GM18526 (cell line): ENCODE measurements around the gene ABHD15.

Experiments used
- POLR2A ChIP-seq: IDR thresholded peaks from 3 replicates; pipeline ENCODE4 v1.6.1; 2011; ENCODE audit not compliant: insufficient read length; ENCODE audit errors: extremely low read depth

ABHD15 gene

DNA sequence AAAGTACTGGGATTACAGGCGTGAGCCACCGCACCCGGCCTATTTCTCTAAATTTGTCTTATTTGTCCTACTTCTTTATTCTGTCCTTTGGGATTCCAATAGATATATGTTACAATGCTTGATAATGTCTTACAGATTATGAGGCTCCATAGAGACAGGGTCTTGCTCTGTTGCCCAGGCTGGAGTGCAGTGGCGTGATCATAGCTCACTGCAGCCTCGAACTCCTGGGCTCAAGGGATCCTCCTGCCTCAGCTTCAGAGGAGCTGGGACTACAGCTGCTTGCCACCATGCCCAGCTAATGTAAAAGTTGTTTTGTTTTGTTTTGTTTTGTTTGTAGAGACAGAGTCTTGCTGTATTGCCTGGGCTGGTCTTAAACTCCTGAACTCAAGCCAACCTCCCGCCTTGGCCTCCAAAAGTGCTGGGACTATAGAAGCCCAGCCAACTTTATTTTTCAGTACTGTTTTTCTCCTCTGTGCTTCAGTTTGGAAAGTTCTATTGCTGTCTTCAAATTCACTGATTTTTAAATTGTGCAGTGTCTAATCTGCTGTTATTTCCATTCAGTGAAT is 36.4 kb upstream of the ABHD15 start:
- no peak for TF ChIP-seq POLR2A

DNA sequence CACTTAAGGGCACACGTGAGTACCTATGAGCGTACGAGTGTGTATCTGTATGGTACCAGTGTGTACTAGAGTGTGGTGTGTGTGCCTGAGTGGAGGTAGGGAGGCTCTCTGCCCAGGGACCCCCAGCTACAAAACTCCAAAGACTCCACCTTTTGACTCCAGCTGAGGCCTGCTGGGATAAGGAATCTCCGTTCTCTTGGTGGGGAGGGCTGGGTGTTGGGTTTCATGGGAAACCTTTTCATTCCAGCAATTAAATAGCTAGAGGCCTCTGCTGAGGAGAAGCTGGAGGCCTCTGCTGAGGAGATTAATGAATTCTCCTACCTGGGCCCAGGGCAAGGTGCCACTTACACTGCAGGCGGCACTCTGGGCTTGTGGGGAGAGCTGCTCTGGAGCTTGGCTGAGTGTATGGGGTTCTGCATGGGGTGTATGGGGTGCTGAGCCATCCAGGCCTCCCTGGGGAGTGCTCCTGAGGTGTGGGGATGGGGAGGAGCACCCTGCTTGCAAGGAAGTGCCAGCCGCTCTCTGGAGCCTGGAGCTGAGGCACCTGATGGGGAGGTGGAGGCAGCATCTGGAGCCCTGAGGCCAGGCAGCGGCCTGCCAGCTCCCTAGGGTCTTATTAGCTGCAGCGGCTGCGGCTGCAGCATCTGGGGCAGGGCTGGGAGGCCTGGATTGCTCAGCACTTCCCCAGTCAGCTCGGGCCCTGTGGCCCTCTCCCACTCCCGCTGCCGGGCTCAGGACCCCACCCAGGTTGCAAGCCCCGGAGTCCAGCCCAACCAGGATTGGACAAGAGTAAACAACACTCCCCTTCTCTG is 30.7 kb upstream of the ABHD15 start:
- no peak for TF ChIP-seq POLR2A

DNA sequence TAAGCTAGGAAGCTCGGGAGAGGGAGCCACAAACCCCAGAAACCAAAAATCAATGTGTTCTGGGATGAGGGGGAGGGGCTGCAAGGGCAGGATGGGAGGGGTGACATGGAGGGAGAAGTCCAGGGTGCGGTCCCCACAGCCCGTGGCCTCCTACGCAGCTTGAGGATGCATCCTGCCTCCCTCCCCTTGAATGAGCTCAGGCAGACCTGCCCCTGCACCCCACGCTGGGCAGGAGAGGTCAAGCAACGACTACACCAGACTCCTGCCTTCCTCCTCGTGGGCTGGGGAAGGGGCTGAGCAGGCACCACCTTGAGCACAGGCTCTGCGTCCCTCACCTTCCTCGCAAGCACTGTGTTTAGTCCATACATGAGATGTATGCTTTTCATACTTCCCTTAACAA is 30.0 kb upstream of the ABHD15 start:
- TF ChIP-seq POLR2A = no peak

DNA sequence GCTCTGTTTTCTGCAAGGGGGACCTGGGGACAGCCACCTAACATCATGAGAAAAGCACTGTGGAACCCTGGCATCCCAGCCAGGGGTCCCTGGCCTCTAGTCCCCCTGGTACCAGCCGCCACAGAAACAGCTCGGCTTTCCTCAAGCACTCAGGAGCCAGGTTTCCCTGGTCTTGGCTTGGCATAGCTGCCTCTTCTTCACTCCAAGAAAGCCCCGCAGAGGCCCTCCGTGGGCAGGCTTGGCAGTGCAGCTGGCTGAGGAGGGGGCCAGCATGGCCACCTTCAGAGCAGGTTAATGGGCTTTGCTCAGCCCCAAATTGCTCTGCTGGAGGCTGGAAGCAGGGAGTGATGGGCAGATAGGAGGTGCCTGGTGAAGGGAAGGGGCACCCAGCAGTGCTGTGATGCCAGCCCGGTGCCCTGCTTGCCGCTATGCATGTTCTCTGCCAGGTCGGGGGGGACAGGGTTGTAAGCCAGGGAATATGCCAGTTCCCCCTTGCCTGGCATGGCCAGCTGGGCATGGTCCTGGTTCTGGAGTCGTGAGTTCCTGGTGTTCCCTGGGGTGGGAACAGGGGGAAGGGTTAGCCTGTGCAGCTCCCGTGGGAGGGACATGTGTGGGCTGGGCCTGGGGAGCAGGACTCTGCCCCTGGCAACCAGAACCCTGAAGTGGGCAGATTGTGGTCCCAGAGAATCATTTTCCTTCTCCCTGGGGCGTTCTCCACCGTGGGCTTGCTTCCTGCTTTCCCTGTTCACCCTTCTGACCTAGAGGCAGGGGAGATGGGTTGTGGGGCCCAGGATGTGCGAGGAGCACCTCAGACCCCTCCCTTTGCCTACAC is 29.3 kb upstream of the ABHD15 start:
- TF ChIP-seq POLR2A = no peak

DNA sequence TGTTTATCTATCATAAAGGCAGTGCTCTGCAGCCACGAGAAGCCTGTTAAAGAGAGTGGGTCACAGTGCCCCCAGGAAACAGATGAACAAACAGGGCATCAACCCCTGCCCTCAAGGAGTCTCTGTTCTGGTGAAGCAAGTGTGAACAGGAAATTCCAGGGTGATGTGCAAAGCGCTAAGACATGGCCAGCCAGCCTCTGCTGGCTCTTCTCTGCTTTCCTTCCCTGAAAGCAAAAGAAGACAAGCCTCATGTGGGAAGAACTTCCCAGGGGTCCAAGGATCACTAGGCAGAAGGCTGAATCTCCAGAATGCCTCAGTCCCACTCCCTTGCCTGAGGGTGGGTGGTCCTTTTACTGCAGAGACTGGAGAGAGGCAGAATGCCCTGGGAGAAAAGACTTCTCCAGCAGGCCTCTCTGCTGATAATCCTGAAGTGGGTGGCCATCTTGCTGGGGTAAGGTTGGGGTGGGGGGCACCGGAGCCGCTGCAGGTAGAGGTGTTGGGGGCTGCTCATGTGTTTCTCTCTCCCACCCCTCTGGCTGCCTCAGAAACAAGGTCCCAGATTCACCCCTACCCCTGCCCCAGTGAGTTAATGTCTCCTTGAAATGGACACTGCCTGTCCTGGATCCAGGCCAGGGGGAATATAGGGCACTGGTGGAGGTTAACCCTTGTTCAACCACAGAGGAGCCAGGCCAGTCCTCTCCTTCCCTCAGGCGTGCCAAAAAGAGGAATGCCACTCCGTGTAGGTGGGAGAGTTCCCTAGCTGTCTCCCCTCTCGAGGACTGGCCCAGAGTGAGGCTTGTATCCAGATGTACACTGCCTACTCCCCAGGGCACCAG is 28.5 kb upstream of the ABHD15 start:
- TF ChIP-seq POLR2A = no peak

- no peak for TF ChIP-seq POLR2A
Measured at GRCh38 chr17:29594519-29595090, 27.8 kb upstream of the ABHD15 start.

DNA sequence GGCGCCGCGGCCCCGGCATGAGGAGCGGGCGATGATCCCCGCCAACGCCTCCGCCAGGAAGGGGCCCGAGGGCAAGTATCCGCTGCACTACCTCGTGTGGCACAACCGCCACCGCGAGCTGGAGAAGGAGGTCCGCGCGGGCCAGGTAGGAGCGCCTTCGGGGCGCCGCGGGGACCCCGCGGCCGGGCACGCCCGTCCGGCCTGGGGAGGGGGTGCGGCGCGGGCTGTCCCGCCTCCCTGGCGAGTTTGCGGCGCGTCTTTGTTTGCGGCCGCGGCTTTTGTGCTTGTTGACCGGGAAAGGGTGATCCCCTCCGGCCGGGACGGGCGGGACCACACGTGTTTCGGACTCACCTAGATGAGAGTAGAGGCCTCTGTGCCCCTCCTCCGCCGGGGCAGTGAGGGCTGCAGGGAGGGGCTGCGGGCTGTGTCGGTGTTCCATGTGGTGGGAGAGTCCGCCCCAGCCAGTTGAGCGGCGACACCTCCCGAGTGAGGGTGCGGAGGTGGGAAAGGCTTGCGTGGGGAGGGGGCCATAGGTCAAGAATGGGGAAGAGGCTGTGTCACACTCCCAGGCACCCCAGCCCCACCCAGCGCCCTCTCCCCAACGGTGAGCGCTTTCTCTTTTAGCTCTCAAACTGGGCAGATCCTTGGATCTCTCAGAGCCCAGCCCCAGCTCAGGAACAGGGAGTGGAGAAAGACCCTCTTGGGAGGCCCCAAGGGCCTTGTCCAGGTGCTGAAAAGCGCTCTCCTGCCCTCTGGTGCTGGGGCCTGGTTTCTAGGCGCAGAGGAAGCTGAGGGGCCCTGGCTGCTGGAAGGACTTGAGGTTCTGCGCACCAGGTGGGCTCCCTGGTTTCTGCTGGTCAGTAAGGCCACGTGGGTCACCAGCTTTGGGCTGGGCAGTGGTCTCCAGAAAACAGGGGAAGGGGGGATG is 27.0 kb upstream of the ABHD15 start:
- no peak for TF ChIP-seq POLR2A

DNA sequence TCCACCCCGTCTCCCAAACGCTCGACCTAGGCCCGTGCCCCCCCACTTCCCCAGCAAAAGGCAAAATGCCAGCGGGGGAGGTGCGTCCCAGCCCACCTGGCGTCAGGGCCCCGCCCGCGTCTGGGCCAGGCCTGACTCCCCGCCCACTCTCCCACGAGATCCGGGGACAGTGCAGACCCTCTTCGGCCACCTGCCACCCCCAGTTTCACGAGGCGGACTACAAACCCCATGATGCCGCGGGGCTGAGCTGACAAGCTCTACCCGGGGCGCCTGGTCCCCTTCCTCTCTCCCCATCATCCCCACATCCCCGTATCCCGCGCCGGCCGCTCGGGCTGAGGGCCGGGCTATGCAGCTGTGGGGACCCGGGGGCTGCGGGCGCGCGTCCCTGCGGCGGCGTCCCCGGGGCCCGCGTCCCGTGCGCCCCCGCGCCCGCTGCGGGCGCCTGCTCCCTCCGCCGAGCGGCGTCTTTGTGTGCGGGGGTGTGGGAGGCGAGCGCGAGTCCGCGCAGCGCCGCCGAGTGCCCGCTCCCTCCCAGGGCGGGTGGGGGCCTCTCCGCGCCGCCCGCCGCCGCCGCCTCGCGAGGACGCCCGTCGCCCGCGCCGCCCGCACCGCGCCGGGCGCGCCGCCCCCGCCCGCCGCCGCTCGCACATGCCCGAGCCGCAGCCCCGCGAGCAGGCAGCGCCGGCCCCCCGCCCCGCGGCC is 26.2 kb upstream of the ABHD15 start, which contains the start of gene ANKRD13B:
TSS of gene ANKRD13B (plus strand) at position 283 of the 702 bp plus-strand sequence. CDS start 490 bp downstream, outside the sequence.
- no peak for TF ChIP-seq POLR2A

GRCh38 chr17:29591737-29592608 is 25.1 kb upstream of the ABHD15 start:
- TF ChIP-seq POLR2A = no peak

DNA sequence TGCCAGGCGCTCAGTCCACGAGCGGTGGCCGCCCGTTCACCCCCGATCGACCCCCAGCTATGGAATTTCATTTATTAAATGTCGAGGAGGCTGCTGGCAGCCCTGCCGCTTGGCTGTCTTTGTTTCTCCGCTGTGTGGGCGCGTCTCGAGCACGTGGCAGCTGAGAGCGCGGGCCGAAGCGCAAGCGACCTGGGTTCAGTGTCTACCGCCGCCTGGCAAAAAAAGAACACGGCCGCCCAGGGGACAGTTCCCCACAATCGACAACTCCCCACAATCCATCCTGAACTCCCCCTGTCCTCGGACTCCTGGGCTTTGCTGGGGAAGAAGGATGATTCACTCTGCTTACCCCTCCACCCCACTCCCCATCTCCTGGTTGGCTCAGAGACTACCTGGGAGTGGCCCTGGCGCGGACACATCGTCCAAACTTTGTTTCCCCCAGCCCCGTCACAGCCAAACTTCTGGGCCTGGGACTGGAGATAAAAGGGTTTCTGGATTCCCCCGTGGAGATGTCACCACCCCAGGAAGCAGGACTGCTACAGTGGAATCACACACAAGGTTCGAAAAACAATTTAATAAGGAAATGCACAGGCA is 24.4 kb upstream of the ABHD15 start:
- TF ChIP-seq POLR2A = no peak

- TF ChIP-seq POLR2A = no peak
Measured at GRCh38 chr17:29590411-29591145, 23.7 kb upstream of the ABHD15 start.
